ENCODE results near the gene CYP11A1. TPM values are rescaled to one million over a fixed set of nuclear protein-coding genes. Genes with fewer than 3 reads are reported as not detected.
A peak's percentile ranks its signal among the peaks of the same experiment; 100 is the strongest.

Gene CYP11A1
- total and polyA plus RNA-seq, 4 donors: 0.15 to 0.97 (median 0.69) TPM

DNA sequence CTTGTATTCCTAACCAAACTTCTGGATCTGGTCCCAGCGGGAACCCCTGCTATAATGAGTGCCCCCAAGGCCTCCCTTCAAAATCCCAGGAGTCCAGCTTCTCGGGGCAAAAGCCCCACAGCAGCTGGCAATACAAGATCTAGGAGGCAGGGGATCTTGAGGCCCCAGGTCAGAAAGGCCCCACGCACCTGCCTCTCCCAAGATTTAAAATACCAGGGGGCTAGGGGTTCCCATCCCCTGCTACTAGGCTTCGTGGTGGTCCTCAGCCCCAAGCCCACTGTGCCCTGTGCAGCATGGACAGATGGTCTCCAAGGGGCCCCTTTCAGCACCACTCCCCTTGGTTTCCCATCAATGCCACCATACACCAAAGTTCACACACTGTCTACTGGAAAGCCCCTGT is 15.8 kb upstream of the CYP11A1 start:
- Histone ChIP-seq H3K9ac (ENCODE audit: insufficient read depth in 1 of 2, low read length in 2 of 2) (no peak overlapping the region), H3K4me3 (no peak overlapping the region), H3K36me3 (ENCODE audit: control insufficient read depth in 4 of 4, insufficient read depth in 4 of 4, low read length in 4 of 4) (no peaks in the 10 kb centered on the region), H3K27ac (ENCODE audit: low read depth in 1 of 2, low read length in 1 of 2) (no peak overlapping the region), H3K27me3 (ENCODE audit: control insufficient read depth in 3 of 3, insufficient read depth in 3 of 3, low read length in 2 of 3) (no peaks in the 10 kb centered on the region), H3K4me1 (ENCODE audit: control insufficient read depth in 5 of 5, insufficient read depth in 5 of 5, low read length in 5 of 5) (peaks cover 0 to 31% (median 16%) of the 10 kb centered on the region in 5 donors), H3K9me3 (ENCODE audit: control insufficient read depth in 4 of 4, insufficient read depth in 3 of 4, low read length in 3 of 4) (no peaks in the 10 kb centered on the region)
- DNase-seq: no peak
- TF ChIP-seq, protein P1, sequence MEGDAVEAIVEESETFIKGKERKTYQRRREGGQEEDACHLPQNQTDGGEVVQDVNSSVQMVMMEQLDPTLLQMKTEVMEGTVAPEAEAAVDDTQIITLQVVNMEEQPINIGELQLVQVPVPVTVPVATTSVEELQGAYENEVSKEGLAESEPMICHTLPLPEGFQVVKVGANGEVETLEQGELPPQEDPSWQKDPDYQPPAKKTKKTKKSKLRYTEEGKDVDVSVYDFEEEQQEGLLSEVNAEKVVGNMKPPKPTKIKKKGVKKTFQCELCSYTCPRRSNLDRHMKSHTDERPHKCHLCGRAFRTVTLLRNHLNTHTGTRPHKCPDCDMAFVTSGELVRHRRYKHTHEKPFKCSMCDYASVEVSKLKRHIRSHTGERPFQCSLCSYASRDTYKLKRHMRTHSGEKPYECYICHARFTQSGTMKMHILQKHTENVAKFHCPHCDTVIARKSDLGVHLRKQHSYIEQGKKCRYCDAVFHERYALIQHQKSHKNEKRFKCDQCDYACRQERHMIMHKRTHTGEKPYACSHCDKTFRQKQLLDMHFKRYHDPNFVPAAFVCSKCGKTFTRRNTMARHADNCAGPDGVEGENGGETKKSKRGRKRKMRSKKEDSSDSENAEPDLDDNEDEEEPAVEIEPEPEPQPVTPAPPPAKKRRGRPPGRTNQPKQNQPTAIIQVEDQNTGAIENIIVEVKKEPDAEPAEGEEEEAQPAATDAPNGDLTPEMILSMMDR (IDR thresholded peaks at IDR 0.05; ENCODE audit: control extremely low read depth, extremely low read depth): no peak
- 93 to 96% methylated on average over 4 of the region's 4 CpGs for WGBS, 2 donors
- no peak for ATAC-seq (ENCODE audit: insufficient read depth, low FRiP score)

DNA sequence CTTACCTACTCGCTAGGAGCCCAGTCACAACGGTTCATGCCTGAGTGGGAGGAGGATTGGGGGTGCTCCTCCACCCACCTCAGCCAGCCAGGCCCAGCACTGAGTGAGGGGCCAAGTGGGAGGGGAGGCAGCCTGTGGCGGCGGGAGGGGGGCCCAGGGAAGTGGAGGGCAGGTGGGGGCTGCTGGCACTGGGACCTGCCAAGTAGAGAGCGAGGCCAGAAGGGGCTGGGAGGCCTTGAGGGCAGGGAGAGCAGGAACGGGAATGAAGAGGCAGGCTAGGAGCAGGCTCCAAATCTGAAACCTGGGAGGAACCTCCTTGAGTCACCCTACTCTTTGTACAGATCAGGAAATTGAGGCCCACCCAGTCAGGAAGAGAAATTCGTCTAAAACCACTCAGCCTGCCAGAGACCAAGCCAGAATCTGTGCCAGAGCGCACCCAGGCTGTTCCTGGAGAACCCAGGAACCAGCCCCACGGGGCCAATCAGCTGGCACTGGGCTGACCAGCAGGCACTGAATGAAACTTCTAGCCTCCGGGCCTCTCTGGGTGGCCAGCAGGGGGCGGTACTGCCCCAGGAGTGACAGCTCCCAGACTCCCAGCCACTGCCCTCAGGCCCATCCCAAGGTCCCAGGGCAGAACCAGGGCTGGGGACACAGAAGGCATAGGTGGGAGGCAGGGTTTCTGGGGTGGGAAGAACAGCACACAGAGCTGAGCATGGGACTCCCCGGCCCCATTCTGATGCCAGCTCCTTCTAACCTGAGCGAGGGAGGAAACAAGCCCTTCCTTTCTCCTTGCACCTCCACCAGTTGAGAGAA is 14.8 kb upstream of the CYP11A1 start:
- TF ChIP-seq, protein P1 (IDR thresholded peaks at IDR 0.05; ENCODE audit: control extremely low read depth, extremely low read depth): peak; percentile 95
- Histone ChIP-seq H3K9ac (ENCODE audit: insufficient read depth in 1 of 2, low read length in 2 of 2) (no peak overlapping the region), H3K4me1 (ENCODE audit: control insufficient read depth in 5 of 5, insufficient read depth in 5 of 5, low read length in 5 of 5) (peaks cover 0 to 28% (median 16%) of the 10 kb centered on the region in 5 donors), H3K9me3 (ENCODE audit: control insufficient read depth in 4 of 4, insufficient read depth in 3 of 4, low read length in 3 of 4) (no peaks in the 10 kb centered on the region), H3K4me3 (no peak overlapping the region), H3K27me3 (ENCODE audit: control insufficient read depth in 3 of 3, insufficient read depth in 3 of 3, low read length in 2 of 3) (no peaks in the 10 kb centered on the region), H3K27ac (ENCODE audit: low read depth in 1 of 2, low read length in 1 of 2) (no peak overlapping the region), H3K36me3 (ENCODE audit: control insufficient read depth in 4 of 4, insufficient read depth in 4 of 4, low read length in 4 of 4) (no peaks in the 10 kb centered on the region)
- DNase-seq (peak; percentile 73 to 85 (median 77)), ATAC-seq (ENCODE audit: insufficient read depth, low FRiP score) (peak; percentile 82)
- 43 to 45% methylated on average over 13 of the region's 13 CpGs for WGBS, 2 donors

DNA sequence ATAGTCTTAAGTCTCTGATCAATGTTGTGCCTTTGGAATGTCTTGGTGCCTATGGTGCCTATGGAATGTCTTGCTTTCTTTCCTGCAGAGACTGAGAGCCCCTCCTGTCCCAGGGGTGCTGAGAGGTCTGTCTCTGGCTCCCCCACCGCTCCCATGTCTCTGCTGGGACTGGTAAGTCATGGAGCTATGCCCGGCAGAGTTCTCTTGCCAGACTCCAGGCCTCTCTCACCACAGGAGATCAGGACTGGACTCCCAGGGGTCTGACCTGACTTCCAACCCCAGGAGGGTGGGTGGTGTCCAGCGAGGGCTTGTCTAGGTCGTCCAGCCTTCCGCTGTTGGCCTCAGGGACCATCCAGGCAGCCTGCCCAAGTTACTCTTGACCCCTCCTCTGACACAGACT is 14.0 kb upstream of the CYP11A1 start:
- TF ChIP-seq, protein P1 (IDR thresholded peaks at IDR 0.05; ENCODE audit: control extremely low read depth, extremely low read depth): no peak
- no peak overlapping the region for H3K4me3 ChIP-seq
- WGBS, 2 donors: 83 to 92% methylated on average over 5 of the region's 5 CpGs
- no peak overlapping the region for H3K9ac ChIP-seq (ENCODE audit: insufficient read depth in 1 of 2, low read length in 2 of 2)
- H3K27me3 ChIP-seq (ENCODE audit: control insufficient read depth in 3 of 3, insufficient read depth in 3 of 3, low read length in 2 of 3): no peaks in the 10 kb centered on the region
- H3K9me3 ChIP-seq (ENCODE audit: control insufficient read depth in 4 of 4, insufficient read depth in 3 of 4, low read length in 3 of 4): no peaks in the 10 kb centered on the region
- H3K27ac ChIP-seq (ENCODE audit: low read depth in 1 of 2, low read length in 1 of 2): no peak overlapping the region
- no peak for DNase-seq
- peaks cover 0 to 23% (median 14%) of the 10 kb centered on the region in 5 donors for H3K4me1 ChIP-seq (ENCODE audit: control insufficient read depth in 5 of 5, insufficient read depth in 5 of 5, low read length in 5 of 5)
- no peaks in the 10 kb centered on the region for H3K36me3 ChIP-seq (ENCODE audit: control insufficient read depth in 4 of 4, insufficient read depth in 4 of 4, low read length in 4 of 4)
- ATAC-seq (ENCODE audit: insufficient read depth, low FRiP score): no peak

DNA sequence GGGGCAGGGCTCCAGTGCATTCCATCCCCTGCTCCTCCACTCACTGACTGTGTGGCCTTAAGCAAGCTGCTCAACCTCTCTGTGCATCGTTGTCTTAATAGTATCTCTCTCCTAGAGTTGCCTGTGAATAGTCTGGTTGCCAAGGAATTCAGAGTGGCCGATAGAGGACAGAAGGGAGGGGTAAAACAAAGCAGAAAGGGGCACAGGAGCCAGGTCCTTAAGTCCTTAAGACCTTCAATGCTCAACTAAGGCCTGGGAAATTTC is 13.7 kb upstream of the CYP11A1 start:
- H3K9ac ChIP-seq (ENCODE audit: insufficient read depth in 1 of 2, low read length in 2 of 2): no peak overlapping the region
- TF ChIP-seq, protein P1 (IDR thresholded peaks at IDR 0.05; ENCODE audit: control extremely low read depth, extremely low read depth): no peak
- H3K4me1 ChIP-seq (ENCODE audit: control insufficient read depth in 5 of 5, insufficient read depth in 5 of 5, low read length in 5 of 5): peaks cover 0 to 19% (median 10%) of the 10 kb centered on the region in 5 donors
- WGBS, 2 donors: 70 to 87% methylated on average over 2 of the region's 2 CpGs
- H3K27me3 ChIP-seq (ENCODE audit: control insufficient read depth in 3 of 3, insufficient read depth in 3 of 3, low read length in 2 of 3): no peaks in the 10 kb centered on the region
- no peak overlapping the region for H3K27ac ChIP-seq (ENCODE audit: low read depth in 1 of 2, low read length in 1 of 2)
- DNase-seq (no peak), ATAC-seq (ENCODE audit: insufficient read depth, low FRiP score) (no peak)
- H3K4me3 ChIP-seq: no peak overlapping the region
- H3K9me3 ChIP-seq (ENCODE audit: control insufficient read depth in 4 of 4, insufficient read depth in 3 of 4, low read length in 3 of 4): no peaks in the 10 kb centered on the region
- H3K36me3 ChIP-seq (ENCODE audit: control insufficient read depth in 4 of 4, insufficient read depth in 4 of 4, low read length in 4 of 4): no peaks in the 10 kb centered on the region
